Cardiac fibroblast (primary cell): ENCODE measurements around the gene RPS24.
A peak's percentile ranks its signal among the peaks of the same experiment; 100 is the strongest.

Experiments
- DNase-seq, 2 donors: peaks; one replicate each; pipeline versions ENCODE4 v3.0.0 to v3.0.0-alpha.2; 2010; ENCODE audit warnings: low read depth in 2 of 2
- H3K4me3 ChIP-seq, 2 donors: replicated peaks in 1 of 2; 1 replicate in 1 of 2; 2 replicates in 1 of 2; pipeline ENCODE4 v1.5.1; 2011; ENCODE audit warnings: low read depth in 2 of 2, low read length in 2 of 2, mild to moderate bottlenecking in 2 of 2, moderate library complexity in 1 of 2
- CTCF ChIP-seq: IDR thresholded peaks from one replicate; pipeline ENCODE4 v1.5.1; 2011; ENCODE audit warnings: low read depth, mild to moderate bottlenecking, low read length, inconsistent platforms

Gene RPS24

DNA sequence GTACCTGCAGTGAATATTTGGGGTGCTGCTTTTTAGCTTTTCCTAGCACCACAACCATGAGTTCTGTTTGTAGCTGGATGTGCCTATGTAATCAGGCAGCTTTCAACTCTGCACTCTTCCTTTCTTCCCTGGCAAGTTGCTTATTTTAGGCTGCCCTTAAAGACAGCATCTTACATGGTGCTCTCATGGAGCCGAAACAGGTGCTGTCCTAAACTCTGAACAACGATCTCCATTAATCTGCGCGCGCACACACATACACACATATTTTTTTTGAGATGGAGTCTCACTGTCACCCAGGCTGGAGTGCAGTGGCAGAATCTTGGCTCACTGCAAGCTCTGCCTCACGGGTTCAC is 9.1 kb downstream of the RPS24 start:
- no peak for DNase-seq
- no peak for TF ChIP-seq CTCF
- H3K4me3 ChIP-seq: no peak overlapping the region

DNA sequence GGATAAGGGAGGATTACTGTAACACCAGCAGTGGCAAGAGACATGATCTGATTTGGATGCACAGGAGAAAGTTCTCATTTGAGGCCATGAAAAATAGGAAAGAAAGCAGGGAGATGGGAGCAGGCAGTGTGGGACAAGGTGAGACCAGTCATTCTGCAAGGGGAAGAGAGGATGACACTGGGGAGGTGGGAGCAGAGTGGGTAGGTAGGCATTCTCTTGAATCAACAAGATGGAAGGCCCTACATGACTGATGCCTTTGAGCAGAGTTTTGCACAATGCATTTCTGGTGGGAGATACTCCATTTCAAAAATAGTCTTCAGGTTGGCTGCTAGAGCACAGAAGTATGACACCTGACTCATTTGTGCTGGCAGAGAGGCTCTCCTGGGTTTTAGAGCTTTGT is 10.5 kb downstream of the RPS24 start:
- no peak for TF ChIP-seq CTCF
- no peak for DNase-seq

GRCh38 chr10:78044699-78045098 is 11.0 kb downstream of the RPS24 start:
- no peak overlapping the region for H3K4me3 ChIP-seq
- TF ChIP-seq CTCF: no peak
- DNase-seq: peak; percentile 28 to 55

More for the DNA sequence above, 10.5 kb downstream of the RPS24 start:
- no peak overlapping the region for H3K4me3 ChIP-seq

DNA sequence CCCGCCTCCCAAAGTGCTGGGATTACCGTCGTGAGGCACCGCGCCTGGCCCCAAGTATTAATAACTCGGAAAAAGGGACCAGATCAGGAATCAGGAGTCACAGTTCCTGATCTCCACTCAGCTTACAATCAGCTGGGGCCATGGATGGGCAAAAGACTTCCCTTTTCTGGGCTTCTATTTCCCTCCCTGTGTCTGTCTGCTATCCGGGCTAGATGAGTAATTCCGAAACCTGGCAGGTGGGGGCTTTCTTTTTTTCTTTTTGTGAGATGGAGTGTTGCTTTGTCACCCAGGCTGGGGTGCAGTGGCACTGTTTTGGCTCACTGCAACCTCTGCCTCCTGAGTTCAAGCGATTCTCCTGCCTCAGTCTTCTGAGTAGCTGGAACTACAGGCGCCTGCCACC is 11.6 kb downstream of the RPS24 start:
- no peak for TF ChIP-seq CTCF
- no peak for DNase-seq
- no peak overlapping the region for H3K4me3 ChIP-seq

- no peak for TF ChIP-seq CTCF
- DNase-seq: no peak
- H3K4me3 ChIP-seq: no peak overlapping the region
Observed at GRCh38 chr10:78045856-78046255, 12.2 kb downstream of the RPS24 start.

DNA sequence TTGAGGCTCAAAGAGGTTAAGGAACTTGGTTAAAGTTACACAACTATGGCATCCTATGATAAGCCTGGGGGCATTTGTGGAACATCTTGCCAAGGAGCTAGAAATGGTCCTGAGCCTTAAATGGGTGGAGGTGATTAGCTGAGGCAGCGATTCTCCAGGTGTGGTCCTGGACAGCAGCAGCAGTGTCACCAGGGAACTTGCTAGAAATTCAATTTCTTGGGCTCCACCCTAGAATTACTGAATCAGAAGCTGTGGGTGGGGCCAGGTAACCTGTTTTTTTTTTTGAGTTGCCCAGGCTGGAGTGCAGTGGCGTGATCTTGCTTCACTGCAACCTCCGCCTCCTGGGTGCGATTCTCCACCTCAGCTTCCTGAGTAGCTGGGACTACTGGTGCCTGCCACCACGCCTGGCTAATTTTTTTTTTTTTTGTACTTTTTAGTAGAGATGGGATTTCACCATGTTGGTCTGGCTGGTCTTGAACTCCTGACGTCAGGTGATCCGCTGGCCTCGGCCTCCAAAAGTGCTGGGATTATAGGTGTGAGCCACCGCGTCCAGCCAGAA is 13.1 kb downstream of the RPS24 start:
- H3K4me3 ChIP-seq: no peak overlapping the region
- no peak for DNase-seq
- no peak for TF ChIP-seq CTCF

- TF ChIP-seq CTCF: peak; percentile 87
- DNase-seq: peak; percentile 89 to 91
- no peak overlapping the region for H3K4me3 ChIP-seq
Observed at GRCh38 chr10:78047314-78047891, 13.7 kb downstream of the RPS24 start.
